GM04503 (cell line): ENCODE measurements around the gene SUV39H2.
"Not testable (repeated sequence)": the region's sequence is repeated elsewhere in the genome, so short reads cannot be mapped to it uniquely, and the experiment has no call there.

Source experiments
- DNase-seq: peaks from one replicate; pipeline ENCODE4 v3.0.0-alpha.2; 2012; ENCODE audit warnings: low read depth

SUV39H2 gene, protein sequence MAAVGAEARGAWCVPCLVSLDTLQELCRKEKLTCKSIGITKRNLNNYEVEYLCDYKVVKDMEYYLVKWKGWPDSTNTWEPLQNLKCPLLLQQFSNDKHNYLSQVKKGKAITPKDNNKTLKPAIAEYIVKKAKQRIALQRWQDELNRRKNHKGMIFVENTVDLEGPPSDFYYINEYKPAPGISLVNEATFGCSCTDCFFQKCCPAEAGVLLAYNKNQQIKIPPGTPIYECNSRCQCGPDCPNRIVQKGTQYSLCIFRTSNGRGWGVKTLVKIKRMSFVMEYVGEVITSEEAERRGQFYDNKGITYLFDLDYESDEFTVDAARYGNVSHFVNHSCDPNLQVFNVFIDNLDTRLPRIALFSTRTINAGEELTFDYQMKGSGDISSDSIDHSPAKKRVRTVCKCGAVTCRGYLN

DNA sequence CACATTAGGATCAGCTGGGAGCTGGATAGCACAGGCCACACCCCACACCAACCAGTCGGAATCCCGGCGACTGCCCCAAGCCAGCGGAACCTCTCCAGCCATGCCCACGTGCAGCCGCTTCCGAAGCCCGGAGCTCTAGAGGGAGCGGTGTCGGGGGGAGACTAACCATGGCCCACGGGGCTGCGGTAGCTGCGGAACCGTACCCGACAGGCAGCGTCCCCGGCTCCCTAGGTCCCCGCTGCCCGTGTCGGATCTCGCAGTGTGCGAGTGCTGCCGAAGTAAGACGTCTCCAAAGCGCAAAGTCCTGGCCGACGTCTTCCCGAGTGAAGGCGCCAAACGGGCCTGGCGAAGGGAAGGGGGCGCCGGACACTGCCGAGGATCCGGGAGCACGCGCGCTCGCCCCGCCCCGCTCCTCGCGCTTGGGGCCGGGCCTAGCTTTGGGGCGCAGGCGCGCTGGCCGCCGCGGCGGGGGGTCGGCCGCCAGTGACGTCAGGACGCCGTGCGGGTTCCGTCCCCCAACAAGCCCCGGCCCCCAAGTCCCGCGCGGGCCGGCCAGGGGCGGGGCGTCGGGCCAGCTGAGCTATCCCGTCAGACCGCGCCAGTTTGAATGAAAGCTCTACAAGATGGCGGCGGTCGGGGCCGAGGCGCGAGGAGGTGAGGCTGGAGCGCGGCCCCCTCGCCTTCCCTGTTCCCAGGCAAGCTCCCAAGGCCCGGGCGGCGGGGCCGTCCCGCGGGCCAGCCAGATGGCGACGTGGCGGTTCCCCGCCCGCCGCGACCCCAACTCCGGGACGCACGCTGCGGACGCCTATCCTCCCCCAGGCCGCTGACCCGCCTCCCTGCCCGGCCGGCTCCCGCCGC, at the start of gene SUV39H2:
SUV39H2 (plus strand) TSS at position 601 of the 858 bp plus-strand sequence; CDS start at position 624, 23 bp downstream.
- DNase-seq = peak; percentile 56

DNA sequence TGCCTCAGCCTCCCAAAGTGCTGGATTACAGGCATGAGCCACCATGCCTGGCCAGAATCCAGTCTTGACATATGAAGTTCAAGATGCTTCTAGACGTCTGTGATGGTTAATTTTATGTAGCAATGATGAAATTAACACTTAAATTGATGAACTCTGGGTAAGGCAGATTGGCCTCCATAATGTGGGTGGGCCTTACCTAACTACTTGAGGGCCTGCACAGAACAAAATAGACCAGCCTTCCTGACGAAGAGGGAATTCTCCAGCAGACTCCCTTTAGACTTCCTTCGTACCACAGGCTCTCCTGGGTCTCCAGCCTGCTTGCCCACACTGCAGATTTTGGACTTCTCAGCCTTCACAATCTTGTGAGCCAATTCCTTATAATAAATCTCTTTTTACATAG, 45.6 kb upstream of the SUV39H2 start:
- no peak for DNase-seq

GRCh38 chr10:14836208-14836607, 42.5 kb upstream of the SUV39H2 start:
- DNase-seq = no peak

GRCh38 chr10:14837003-14837756, 41.5 kb upstream of the SUV39H2 start:
- no peak for DNase-seq

- peak; percentile 94 for DNase-seq
These were observed 40.7 kb upstream of the SUV39H2 start, which contains the start of the genes CDNF, HSPA14 and MSANTD7 for GRCh38 chr10:14837757-14838581. Gene CDNF, minus strand, starts transcription at chr10:14838037. Its CDS starts 91 bp downstream, at chr10:14837946. Gene HSPA14, plus strand, starts transcription at chr10:14838306. Its CDS starts 97 bp downstream, at chr10:14838403. Gene MSANTD7, plus strand, starts transcription at chr10:14838306. Its CDS starts 3,979 bp downstream, at chr10:14842285.

DNA sequence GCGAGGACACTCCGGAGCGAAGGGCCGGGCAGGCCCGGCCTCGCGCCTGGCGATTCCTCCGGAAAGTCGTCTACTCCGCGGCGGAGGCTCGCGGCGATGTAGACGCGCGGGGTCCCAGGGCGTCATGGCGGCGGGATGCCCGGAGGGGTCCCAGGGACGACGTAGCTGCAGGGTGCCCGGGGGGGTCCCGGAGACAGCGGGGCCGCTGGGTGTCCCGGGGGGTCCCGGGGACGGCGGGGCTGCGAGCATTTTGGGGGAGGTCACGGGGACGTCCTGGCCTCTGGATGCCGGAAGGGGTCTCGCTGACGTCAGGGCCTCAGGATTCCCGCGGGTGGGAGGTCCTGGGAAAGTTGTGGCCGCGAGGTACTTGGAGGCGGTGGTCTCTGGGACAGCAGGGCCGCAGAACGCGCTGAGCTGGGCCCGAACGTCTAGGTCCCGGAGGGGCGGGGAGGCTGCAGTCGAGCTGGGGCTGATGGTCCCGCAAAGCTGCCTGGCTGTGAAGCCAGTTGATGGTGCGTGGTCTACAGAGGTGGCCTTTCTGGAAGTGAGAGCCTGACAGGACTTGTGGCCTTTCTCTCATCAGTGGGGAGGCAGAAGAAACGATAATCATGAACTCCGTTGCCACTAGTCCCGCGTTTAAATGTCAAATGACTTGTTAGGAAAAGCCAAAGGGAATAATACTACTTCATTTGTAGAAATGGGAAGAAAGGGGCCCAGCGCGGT, 39.9 kb upstream of the SUV39H2 start:
- DNase-seq = no peak

DNA sequence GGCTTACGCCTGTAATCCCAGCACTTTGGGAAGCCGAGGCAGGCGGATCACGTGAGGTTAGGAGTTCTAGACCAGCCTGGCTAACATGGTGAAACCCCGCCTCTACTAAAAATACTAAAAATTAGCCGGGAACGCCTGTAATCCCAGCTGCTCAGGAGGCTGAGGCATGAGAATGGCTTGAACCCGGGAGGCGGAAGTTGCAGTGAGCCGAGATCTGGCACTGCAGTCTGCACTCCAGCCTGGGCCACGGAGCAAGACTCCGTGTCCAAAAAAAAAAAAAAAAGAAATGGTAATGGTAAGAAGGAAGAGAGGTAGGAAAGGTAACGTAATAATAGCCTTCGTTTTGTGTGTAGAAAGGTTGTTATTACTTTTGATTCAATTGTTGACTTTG, 39.4 kb upstream of the SUV39H2 start:
- DNase-seq = no peak

- DNase-seq = no peak
These were observed 38.5 kb upstream of the SUV39H2 start for GRCh38 chr10:14840178-14840577.

GRCh38 chr10:14843327-14843988, 35.2 kb upstream of the SUV39H2 start:
- no peak for DNase-seq

- no peak for DNase-seq
These were observed 33.7 kb upstream of the SUV39H2 start for GRCh38 chr10:14844948-14845347.

DNA sequence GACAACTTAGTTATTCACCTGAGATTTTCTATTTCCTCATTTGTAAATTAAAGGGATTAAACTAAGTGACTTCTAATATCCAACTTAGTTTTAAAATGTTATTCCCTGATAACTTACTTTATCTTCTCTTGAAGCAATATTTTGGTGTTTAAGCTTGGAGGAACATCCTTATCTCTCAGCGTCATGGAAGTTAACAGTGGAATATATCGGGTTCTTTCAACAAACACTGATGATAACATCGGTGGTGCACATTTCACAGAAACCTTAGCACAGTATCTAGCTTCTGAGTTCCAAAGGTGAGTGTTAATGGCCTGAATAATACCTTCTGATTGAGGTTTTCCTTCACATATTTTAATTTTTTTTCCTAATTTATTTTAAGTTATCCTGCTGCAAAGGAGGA, 26.4 kb upstream of the SUV39H2 start:
- DNase-seq = no peak

- no peak for DNase-seq
These were observed 23.2 kb upstream of the SUV39H2 start for GRCh38 chr10:14855453-14855852.

- DNase-seq = no peak
These were observed 20.2 kb upstream of the SUV39H2 start for GRCh38 chr10:14858338-14858960.

- no peak for DNase-seq
These were observed 19.6 kb upstream of the SUV39H2 start for GRCh38 chr10:14859043-14859442.

DNA sequence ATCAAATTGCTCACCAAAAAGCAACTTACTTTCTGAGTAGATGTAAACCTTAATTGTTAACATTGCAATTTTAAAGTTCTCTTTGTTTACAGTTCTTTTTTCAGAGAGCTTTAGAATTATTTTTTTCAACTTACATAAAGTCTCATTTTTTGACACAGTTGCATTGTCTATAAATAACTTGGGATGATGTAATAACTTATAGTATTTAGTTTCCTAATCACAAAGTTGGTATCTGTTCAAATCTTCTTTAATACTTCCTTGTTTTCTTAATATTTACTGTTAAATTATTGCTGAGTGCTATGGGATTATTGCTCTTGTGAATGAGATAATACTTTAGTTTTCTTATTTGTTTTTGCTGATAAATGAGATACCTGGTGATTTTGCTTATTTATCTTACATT, 18.9 kb upstream of the SUV39H2 start:
- DNase-seq = no peak

- no peak for DNase-seq
These were observed 17.9 kb upstream of the SUV39H2 start for GRCh38 chr10:14860791-14861190.

- not testable (repeated sequence) for DNase-seq
These were observed 14.2 kb upstream of the SUV39H2 start for GRCh38 chr10:14864466-14864865.

DNA sequence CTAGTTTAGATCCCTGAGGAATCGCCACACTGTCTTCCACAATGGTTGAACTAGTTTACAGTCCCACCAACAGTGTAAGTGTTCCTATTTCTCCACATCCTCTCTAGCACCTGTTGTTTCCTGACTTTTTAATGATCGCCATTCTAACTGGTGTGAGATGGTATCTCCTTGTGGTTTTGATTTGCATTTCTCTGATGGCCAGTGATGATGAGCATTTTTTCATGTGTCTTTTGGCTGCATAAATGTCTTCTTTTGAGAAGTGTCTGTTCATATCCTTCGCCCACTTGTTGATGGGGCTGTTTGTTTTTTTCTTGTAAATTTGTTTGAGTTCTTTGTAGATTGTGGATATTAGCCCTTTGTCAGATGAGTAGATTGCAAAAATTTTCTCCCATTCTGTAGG, 13.8 kb upstream of the SUV39H2 start:
- not testable (repeated sequence) for DNase-seq

DNA sequence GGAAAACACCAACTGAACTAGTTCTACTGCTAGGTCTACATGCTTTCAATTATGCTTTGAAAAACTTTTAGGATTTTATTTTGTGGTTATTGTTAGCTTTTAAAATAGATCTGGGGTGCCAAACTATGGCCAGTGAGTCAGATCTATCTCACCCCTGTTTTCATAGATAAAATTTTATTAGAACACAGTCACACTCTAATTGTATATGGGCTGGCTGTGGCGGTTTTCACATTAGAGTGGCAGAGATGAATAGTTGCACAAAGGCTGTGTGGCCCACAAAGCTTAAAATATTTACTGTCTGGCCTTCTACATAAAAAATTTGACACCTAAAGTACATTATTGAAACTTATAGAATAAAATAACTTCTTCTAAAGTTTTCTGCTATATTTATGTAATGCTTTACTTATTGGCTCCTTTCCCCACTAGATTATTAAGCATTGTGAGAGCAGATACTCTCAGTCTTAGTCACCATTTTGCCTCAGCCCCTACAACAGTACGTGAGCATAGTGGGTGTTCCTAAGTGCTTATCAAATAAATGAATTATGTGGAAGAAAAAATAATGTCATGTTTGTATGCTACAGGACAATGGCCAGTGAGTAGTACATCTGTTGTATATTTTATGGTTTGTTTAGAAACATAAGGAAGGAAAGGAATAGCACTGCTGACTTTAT, 5.4 kb upstream of the SUV39H2 start:
- DNase-seq = peak; percentile 33
